GM19025 (cell line): ENCODE results near the gene ABCG1.

Experiments used
- ATAC-seq: cut with Tn5 transposase; IDR thresholded peaks from one replicate; pipeline ENCODE4 v1.9.1; 2021; ENCODE audit warnings: mild to moderate bottlenecking, low read depth, moderate library complexity; ENCODE audit not compliant: unreplicated experiment

The ABCG1 gene

DNA sequence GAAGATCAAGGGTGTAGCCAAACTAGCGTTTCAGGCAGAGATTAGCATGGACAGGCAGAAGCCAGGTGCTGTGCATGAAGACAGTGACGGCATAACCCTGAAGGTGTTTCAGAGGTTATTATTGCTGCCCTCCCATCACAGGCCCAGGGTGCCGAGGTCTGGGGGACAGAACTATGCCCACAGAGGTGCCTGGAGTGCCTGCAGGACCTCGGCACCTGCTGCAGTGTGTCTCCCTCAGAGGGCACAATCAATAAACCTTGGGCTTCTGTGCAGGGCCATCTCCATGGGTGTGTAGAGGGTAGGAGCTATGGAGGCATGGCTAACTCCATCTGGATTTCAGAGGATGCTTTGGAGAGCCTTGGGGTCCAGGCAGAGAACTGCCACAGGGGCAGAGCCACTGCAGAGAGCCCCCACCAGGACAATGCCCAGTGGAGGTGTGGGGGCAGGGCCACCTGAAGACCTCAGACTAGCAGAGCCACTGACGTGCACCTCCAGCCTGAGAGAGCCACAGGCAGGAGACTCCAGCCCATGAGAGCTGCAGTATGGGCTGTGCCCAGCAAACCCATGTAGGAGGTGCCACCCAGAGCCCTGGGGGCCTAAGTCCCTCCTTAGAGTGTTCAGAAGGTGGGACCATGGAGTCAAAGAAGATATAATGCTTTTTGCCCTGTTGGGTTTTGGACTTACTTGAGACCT lies 5.7 kb upstream of the ABCG1 start:
- ATAC-seq = no peak

DNA sequence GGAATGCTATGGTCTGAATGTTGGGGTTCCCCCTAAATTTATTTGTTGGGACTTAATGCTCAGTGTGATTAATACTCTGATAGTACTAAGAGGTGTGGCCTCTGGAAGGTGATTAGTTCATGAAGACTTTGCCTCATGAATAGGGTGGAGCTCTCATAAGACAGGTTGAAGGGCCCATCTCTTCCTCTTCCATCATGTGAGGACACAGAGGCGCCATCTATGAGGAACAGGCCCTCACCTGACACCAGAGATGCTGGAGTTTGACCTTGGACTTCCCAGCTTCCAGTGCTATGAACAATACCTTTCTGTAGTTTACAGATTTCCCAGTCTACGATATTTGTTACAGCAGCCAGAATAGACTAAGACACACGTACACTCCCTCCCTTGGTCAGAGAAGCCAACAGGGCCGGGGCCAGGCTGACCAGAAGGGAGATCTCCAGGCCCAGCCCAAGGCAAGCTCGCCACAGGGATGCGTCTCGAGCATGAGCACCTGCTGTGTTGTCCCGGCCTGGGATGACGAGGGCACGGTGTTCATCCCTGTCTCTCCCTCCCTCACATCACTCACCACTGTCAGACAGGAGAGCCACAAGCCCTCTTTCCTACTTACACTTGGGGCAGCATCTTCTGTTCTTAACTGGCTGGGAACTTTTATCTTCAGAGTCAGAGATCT lies 4.7 kb upstream of the ABCG1 start:
- ATAC-seq = no peak

DNA sequence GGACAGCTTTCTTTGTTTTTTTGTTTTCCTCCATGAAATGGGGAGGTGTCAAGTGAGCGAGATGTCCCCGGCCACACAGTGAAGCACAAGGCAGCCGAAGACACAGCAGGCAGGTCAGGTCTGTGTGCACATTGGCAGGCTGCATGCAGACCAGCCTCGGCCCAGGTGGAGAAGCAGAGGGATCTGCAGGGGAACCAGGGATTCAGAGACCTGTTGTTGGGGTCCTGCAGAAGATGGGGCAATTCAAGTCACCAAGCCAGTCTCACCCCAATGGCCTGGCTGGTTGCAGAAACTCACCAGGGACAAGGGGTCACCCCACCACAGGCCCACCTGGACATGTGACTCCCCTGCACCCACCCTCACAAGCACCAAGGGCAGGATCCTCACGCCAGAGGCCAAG lies 4.0 kb upstream of the ABCG1 start:
- no peak for ATAC-seq

DNA sequence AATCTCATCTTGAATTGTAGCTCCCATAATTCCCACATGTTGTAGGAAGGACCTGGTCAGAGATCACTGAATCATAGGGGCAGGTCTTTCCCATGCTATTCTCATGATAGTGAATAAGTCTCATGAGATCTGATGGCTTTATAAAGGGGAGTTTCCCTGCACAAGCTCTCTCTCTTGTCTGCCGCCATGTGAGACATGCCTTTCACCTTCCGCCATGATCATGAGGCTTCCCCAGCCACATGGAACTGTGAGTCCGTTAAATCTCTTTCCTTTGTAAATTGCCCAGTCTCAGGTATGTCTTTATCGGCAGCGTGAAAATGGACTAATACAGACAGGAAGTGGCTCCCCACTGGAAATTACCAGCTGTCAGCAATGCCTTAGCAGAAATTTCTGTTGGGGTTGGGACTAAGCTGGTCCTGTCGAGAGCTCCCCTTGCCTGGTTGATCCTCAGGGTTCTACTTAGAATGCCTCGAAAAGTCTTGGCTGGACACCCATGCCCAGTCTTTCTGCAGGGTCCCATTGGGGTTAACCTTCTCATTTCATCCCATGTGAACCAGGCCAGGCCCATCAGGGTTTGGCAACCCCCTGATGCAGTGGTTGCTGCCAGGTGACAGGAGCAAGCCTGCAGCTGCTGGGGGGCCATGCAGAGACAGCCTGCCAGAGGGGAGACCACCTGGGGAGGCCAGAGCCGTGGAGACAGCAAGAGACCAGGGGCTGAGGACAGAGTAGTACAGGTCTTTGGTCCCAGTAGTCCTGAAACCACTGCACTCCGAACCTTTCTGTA lies 2.8 kb upstream of the ABCG1 start:
- ATAC-seq = no peak

DNA sequence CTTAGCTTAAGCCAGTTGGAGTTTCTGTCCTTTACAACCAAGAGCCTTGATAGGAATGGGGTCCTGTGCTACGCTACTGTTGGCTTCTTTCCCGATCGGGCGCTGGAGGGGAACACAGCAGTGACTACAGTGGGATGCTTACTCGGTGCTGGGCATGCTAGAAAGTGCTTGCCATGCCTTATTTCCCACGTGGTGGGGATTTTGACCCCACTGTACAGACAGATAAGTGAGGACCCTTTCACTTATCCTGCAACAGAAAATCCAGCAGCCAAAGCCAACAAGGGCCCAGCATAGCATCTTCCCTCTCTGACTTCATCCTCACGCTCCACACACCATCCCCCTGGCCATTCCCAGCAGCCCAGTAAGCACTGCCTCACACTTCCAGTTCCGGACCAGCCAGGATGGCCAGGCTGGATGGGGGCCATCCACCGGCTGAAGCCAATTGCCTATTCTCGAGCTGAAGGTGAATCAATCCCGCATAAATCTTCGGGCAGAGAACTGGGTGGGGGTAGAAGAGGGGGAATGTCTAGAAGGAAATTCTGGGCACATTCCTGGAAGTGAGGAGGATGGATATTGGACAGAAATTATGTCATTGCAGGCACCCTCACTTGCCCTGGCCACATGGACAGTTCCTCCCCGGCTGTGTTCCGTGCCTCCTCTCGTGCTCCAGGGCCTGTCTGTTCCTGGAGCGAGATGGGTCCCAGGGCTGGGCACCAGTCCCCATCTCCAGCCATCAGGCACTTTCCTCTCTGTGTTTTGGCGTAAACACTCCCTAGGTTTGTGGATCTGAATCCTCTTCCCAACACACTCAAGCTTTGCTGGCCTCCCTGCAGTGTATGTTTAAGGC lies 2.0 kb upstream of the ABCG1 start:
- no peak for ATAC-seq

DNA sequence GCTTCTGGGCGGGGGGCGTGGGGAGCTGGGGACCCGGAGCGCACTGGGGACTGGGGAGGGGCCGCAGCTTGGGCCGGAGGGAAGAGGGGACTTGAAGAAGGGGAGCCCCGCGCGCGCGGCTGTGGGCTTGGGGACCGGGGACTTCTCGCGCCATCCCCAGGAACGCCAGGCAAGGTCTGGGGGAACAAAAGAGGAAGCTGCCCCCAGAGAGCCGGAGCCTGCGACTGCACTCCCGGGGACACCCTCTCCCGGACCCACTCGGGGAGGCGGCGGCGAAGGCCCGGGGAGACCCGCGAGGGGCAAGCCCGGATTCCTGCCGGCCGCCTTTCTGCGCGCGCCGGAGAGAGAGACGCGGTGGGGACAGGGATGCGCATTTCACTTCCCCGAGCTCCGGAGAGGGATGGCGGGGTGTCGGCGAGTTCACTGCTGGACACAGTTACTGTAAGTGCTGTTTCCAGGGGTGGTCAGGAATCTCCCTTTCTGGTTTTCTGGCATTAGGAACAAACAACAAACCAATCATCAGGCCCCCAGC lies 732 bp downstream of the ABCG1 start:
- no peak for ATAC-seq

DNA sequence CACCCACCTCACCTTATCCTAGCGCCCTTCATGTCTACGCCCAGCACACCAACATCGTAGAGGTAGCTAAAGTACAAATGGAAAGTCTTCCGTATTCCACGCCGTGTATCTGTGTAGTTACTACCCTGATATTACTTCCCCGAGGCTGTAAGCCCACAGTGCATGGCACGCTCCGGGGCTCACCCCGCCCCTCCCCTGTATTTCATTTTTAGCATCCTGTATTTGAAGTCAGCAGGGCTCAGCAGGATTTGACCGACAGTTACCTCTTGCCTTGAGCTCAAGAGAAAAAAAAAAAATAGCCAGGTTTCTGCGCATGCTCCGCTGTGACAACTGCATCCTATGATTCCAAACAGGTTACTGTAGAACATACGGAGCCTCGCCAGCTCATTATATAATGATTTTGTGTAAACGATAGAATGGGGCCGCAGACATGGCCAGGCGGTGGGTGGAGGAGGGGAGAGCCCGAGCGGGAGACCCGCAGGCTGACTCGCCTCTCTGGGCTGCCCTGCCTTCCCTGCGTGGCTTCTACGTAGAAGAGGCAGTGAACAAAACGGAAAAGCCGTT lies 1.3 kb downstream of the ABCG1 start:
- no peak for ATAC-seq

DNA sequence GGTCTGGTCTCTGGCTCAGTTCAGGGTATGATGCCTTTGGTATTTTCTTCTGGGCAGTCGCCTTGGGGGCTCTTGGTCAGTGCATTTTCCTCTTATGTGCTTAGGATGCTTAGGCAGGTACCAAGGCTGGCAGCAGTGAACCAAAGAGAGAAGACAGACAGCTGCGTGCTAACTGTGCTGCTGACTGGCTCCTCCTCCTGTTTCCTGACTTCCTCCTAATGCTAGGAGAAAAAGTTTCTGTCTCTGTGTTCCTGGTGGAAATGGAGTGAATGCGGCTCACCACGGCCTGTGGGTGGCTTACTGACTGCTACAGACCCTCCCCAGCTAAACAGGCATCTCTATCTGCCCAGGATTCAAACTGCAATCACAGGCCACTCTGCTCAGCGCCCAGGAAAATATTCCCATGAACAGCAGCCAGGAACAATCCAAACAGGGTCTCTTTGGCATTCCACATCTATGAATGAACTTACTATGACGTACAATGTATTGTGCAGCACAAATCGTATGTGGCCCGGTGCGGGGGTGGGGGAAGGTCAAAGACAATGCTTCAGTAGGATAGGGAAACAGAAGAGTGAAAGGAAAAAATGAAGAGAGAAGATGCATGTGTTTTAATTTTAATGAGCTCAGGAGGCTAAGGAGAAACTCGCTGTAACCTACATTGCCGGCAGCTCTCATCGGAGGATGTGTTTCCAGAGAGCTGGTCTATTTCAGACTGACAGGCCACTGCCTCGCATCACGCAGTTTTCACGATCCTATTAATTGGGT lies 2.8 kb downstream of the ABCG1 start:
- ATAC-seq = no peak

DNA sequence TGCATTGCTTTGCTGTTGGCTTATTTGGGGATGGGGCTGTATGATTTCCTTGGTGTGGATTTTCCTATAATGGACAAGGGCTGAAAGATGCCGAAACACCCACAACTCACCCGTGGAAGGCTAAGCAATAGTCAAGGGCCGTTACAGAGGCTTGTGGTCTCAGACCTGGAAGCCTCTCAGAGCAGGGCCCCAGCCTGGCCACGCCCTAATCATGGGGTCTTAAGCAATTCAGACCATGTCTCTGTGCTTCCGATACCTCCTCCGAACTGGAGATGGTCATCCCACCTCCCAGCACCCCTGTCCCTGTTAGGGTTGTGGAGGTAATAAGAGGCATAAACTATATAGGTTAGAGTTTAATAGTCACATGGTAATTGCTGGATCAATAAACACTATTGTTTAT lies 3.4 kb downstream of the ABCG1 start:
- no peak for ATAC-seq

DNA sequence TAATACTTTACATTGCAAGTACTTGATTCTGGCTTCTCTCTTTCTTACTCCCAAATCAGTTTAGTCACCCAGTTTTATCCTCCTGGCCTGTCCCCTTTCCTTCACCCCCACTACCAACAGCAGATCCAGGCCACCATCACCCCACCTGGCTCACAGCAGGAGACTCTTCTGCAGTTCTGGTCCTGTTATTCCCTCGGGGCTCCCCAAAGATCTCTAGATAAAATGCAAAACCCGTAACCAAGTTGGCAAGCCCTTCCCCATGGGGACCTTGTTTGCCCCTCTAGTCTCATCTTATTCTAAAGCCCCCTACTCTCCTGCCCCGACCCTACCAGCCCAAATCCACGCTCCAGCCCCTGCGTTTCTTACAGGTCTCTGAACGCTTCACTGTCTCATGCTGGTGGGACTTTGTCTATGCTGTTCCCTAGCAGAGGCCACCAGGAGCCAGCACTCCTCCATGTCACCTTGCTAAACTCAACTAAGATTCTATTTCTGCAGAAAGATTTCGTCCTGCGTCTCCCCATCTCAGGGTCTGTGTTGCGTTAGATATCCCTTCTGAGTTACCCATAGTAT lies 4.0 kb downstream of the ABCG1 start:
- ATAC-seq = no peak

DNA sequence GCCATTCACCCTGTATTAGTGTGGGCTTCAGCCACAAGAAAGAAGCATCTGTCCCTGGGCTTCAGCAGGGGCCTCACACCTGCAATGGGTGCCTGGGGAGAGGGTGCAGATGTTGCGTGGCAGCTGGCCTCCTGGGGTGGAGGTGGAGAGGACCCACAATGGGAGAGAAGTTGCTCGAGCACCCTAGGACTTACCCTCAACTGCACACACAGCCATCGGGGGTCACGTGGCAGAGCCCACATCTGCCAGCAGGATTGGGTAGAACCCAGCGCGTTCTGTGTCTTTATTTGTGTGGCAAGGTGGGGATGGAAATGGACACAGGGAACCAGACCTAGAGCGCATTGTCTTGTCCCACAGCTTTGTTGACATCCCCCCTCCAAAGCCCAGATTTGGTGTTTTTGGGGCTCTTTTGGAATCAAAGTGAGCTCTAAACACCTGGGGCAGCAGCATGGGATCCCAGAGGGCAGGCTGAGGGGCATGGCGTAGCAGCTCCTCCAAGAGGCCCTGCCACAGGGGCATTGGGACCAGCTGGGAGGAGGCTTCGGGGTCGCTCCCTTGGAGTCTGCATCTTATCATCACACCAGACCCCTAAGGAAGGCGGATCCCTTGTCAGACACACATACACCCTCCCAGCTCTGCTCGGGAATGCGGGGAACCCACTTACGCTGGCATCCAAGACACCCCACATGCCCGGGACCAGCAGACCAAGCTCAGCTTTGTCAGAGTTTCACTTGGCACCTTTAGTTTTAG lies 5.1 kb downstream of the ABCG1 start:
- ATAC-seq = no peak

DNA sequence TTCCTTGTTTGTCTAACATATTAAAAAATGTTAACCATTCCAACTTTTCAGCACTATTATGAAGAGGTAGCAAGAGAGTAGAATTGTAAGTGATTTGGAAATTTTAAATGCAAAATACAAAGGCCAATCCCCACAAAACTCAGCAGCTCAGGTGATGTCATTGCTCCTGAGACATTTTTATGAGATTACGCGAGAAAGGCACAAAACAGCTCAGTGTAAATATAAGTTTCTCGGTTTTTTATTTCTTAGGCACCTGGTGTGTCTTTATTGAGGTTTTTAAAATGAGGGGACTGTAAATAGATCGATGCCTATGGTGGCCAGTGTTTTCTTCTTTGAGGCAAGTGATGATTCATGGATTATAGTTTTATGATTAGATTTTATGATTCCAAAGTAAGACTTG lies 6.1 kb downstream of the ABCG1 start:
- no peak for ATAC-seq

DNA sequence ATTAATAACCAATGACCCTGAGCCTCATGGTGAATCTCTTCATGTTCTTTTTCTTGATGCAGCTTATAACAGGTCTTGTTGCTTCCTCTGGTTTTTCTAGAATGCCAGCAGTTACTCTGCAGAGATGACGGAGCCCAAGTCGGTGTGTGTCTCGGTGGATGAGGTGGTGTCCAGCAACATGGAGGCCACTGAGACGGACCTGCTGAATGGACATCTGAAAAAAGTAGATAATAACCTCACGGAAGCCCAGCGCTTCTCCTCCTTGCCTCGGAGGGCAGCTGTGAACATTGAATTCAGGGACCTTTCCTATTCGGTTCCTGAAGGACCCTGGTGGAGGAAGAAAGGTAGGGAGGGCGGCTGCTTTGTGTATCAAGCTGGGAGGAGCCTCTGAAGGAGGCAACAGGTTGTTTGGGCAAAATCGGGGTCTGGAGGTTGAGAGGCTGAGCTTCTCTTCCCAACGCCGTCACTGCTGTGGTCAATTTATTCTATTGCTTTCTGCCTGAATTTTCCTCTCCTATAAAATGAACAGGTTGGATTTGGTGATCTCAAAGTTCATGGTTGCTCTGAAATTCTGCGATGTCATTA lies 6.7 kb downstream of the ABCG1 start:
- no peak for ATAC-seq

DNA sequence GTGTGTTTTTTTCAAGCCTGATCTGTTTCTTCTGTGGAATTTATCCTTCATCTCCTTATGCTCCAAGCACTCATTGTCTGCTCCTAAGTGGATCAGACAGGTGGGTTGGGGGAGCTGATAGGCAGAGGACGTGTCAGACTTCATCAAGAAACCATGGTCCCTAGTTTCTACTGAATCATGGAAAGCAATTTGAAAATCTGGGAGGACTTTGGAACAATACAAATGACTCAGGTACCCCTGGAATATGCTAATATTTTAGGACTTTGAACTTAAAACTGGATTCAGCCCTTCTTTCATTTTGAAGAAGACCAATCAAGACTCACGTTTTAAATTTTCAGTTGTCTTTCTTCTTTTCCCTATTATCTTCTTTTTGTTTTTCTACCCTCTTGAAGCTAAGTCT lies 7.7 kb downstream of the ABCG1 start:
- no peak for ATAC-seq

DNA sequence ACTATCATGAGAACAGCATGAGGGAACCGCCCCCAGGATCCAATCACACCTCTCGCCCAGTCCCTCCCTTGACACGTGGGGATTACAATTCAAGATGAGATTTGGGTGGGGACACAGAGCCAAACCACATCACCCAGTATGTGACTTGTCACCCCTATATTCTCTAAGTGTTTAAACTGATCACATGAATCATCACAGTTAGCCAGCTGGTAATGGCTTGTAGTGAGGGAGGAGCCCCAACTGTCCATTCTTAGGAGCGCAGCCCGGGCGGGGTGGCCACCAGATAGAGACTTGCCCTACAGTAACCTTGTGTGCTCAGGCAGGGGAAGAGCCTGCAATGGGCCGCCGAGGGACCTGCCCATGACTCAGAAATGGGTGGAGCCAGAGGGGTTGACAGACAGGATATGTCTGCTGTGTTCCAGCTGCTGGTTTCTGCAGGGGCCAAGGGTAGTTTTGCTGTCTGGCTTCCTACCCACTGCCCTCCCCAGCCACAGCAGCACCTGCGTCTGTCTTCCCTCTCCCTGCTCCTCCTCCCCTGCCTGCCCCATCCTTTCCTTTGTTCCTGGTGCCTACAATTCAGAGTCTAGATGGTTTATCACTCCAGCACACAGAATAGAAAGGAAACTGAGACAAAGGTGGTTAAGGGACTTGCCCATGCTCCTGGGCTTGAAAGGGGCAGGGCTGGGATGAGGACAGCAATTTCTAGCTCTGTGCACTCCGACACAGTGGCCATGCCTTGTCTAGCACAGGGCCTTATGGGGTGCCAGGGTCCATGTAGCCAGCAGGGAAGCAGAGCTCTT lies 9.2 kb downstream of the ABCG1 start:
- peak; percentile 90 for ATAC-seq

DNA sequence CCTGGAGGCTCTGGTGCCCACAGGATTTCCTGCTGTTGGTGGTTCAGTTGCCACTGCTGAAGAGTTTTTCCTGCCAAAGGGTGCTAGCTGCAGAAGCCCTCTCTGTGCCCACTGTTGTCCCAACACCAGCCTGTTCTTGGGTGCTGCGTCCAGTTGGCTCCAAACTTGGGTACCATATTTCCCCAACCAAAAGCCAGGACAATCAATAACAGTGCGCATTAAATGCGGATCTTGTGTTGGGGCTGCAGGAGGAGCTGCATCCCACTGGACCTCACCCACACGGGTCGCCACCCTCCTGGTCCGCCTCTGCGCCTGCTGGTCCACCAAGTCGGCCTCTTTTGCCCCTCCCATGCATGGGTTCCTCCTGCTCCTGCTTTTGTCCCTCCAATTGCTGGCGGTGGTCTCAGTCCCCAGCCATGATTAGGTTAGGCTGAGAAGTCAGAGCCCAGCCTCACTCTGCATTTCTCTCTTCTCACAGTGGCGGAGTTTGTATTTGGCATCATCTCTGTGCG lies 9.8 kb downstream of the ABCG1 start:
- no peak for ATAC-seq

DNA sequence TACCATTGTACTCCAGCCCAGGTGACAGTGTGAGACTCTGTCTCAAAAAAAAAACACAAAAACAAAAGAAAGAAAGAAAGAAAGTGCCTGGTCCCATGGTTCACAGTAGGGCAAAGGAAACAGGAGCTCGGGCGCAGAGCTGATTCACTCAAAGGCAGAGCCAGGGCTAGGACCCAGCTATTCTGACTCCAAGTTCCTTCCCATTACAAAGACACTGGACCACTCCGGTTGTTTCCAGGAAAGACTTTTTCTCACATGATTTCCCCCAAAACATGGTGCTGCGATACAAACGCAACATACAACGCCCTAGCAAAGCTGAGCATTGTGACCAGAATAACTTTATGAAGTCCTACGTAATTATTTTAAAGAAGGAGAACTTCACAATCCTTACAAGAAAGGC lies 10.7 kb downstream of the ABCG1 start:
- ATAC-seq = no peak
